Stomach (tissue), 4 donors: ENCODE data around the gene RAP1A.

Source experiments
- CTCF ChIP-seq, 7 experiments: fragments of 450-650 bp in 4 of 7; fragments of 200-600 bp in 3 of 7; sonication (generic) in 3 of 7; IDR thresholded peaks; one replicate each; pipeline ENCODE4 v1.5.1; 2016 to 2019; ENCODE audit warnings: antibody characterized with exemption in 7 of 7, control low read depth in 2 of 7, mild to moderate bottlenecking in 1 of 7
- EP300 ChIP-seq: sonication (generic); formaldehyde crosslinking; IDR thresholded peaks from one replicate; pipeline ENCODE4 v1.6.1; 2017; ENCODE audit warnings: antibody characterized with exemption
- POLR2A ChIP-seq, 4 donors: fragments of 450-650 bp; IDR thresholded peaks; one replicate each; pipeline ENCODE4 v1.6.1; 2016; ENCODE audit warnings: antibody characterized with exemption in 4 of 4, control low read depth in 2 of 4, mild to moderate bottlenecking in 1 of 4, moderate library complexity in 1 of 4

- no peak for TF ChIP-seq POLR2A (IDR thresholded peaks at IDR 0.05)
- no peak for TF ChIP-seq CTCF (IDR thresholded peaks at IDR 0.05)
- no peak for TF ChIP-seq EP300
These were observed 45.1 kb downstream of the RAP1A start for GRCh38 chr1:111664652-111665051.
